A549 (cell line): ENCODE results near the gene PRR23E. TPM values are rescaled to one million over a fixed set of nuclear protein-coding genes. Genes with fewer than 3 reads are reported as not detected.

Experiments
- ATAC-seq, 2 experiments: fragments of 200-7000 bp in 1 of 2; fragments of >200 bp in 1 of 2; cut with Nextera tagmentation in 1 of 2; cut with Tn5 transposase in 1 of 2; 3 replicates each; pipeline versions ENCODE4 v1.8.0 to v1.9.1; 2018 to 2020; ENCODE audit warnings: mild to moderate bottlenecking in 1 of 2, moderate library complexity in 1 of 2
- CTCF ChIA-PET: fragments of 300-600 bp; sonication (Branson Sonifier 250); formaldehyde crosslinking; extraction: SDS; loops from one replicate; lab custom pipeline; 2021; ENCODE audit warnings: antibody characterized with exemption, inconsistent platforms; lab: Yijun Ruan, JAX
- POLR2A ChIA-PET: fragments of 350-600 bp; formaldehyde crosslinking; extraction: SDS; loops from one replicate; lab custom pipeline; 2021; ENCODE audit warnings: antibody characterized with exemption, inconsistent platforms; lab: Yijun Ruan, JAX
- DNase-seq, 2 experiments: peaks; one replicate each; pipeline versions ENCODE4 v3.0.0 to v3.0.0-alpha.2; 2011 to 2016; ENCODE audit warnings: low read depth in 1 of 2, low spot score in 1 of 2
- FAIRE-seq: peaks from 2 replicates; lab custom pipeline; 2011; peaks lifted over from hg19 to GRCh38; lab: Jason Lieb, UNC
- H3K27ac ChIP-seq, 2 experiments: fragments of >200 bp; sonication (Bioruptor Twin); formaldehyde crosslinking; 3 replicates each; pipeline ENCODE4 v1.5.1; 2016 to 2017
- H3K4me1 ChIP-seq: fragments of >200 bp; sonication (Bioruptor Twin); formaldehyde crosslinking; 3 replicates; pipeline ENCODE4 v1.6.1; 2016
- H3K4me2 ChIP-seq: fragments of >200 bp; sonication (Bioruptor Twin); formaldehyde crosslinking; 3 replicates; pipeline ENCODE4 v1.6.1; 2016
- H3K4me3 ChIP-seq: fragments of >200 bp; sonication (Bioruptor Twin); formaldehyde crosslinking; 3 replicates; pipeline ENCODE4 v1.5.1; 2016
- H3K9me3 ChIP-seq: fragments of >200 bp; sonication (Bioruptor Twin); formaldehyde crosslinking; 3 replicates; pipeline ENCODE4 v1.6.1; 2016
- BHLHE40 ChIP-seq: IDR thresholded peaks from 2 replicates; pipeline ENCODE4 v1.6.1; 2012; ENCODE audit warnings: low read depth, low read length, inconsistent platforms
- CBX2 ChIP-seq: fragments of 200-600 bp; sonication (generic); IDR thresholded peaks from 2 replicates; pipeline ENCODE4 v1.6.1; 2016; ENCODE audit warnings: low read depth, mild to moderate bottlenecking, borderline replicate concordance
- CEBPB ChIP-seq, 2 experiments: fragments of >200 bp in 1 of 2; sonication (Bioruptor Twin) in 1 of 2; formaldehyde crosslinking in 1 of 2; IDR thresholded peaks; 2 replicates each; pipeline ENCODE4 v1.6.1; 2012 to 2016
- CHD2 ChIP-seq: fragments of 150-350 bp; IDR thresholded peaks from 2 replicates; pipeline ENCODE4 v1.6.1; 2014; ENCODE audit warnings: low read length; ENCODE audit not compliant: partially characterized antibody
- ESRRA ChIP-seq: fragments of 150-350 bp; IDR thresholded peaks from 2 replicates; pipeline ENCODE4 v1.6.1; 2014; ENCODE audit warnings: mild to moderate bottlenecking, low read length, borderline replicate concordance
- FOSL2 ChIP-seq, 2 experiments: fragments of 450-650 bp in 1 of 2; fragments of >200 bp in 1 of 2; sonication (Bioruptor Twin) in 1 of 2; formaldehyde crosslinking; IDR thresholded peaks; 2 replicates each; pipeline versions ENCODE4 v1.5.0 to v1.6.1; 2016 to 2020; ENCODE audit warnings: mild to moderate bottlenecking in 1 of 2, moderate library complexity in 1 of 2
- FOXS1 ChIP-seq: fragments of 250-450 bp; sonication (Bioruptor Pico); IDR thresholded peaks from 2 replicates; pipeline ENCODE4 v1.5.0; 2020; ENCODE audit warnings: mild to moderate bottlenecking, moderate library complexity
- HEYL ChIP-seq: fragments of 250-450 bp; sonication (Bioruptor Pico); IDR thresholded peaks from 2 replicates; pipeline ENCODE4 v1.8.0; 2021; ENCODE audit warnings: mild to moderate bottlenecking, moderate library complexity
- HOXA7 ChIP-seq: fragments of 250-450 bp; sonication (Bioruptor Pico); IDR thresholded peaks from 2 replicates; pipeline ENCODE4 v1.5.0; 2020; ENCODE audit warnings: mild to moderate bottlenecking, moderate library complexity
- HOXB13 ChIP-seq: fragments of 250-450 bp; sonication (Bioruptor Pico); IDR thresholded peaks from 2 replicates; pipeline ENCODE4 v1.5.0; 2020; ENCODE audit warnings: low read depth, mild to moderate bottlenecking, moderate library complexity
- KDM1A ChIP-seq: fragments of 200-600 bp; sonication (generic); IDR thresholded peaks from 2 replicates; pipeline ENCODE4 v1.6.1; 2016; ENCODE audit warnings: low read depth, mild to moderate bottlenecking
- RNF2 ChIP-seq: fragments of 200-600 bp; sonication (generic); IDR thresholded peaks from 2 replicates; pipeline ENCODE4 v1.6.1; 2016; ENCODE audit warnings: low read depth, mild to moderate bottlenecking, antibody characterized with exemption, moderate library complexity, borderline replicate concordance
- TFCP2L1 ChIP-seq: fragments of 250-450 bp; sonication (Bioruptor Pico); IDR thresholded peaks from 2 replicates; pipeline ENCODE4 v1.5.0; 2021; ENCODE audit warnings: mild to moderate bottlenecking
- TP53 ChIP-seq: fragments of 250-450 bp; sonication (Bioruptor Pico); IDR thresholded peaks from 2 replicates; pipeline ENCODE4 v1.5.0; 2021; ENCODE audit warnings: mild to moderate bottlenecking, moderate library complexity
- ZFP36 ChIP-seq: fragments of 450-650 bp; IDR thresholded peaks from 2 replicates; pipeline ENCODE4 v1.6.1; 2014; ENCODE audit warnings: borderline replicate concordance; ENCODE audit not compliant: partially characterized antibody
- ZNF302 ChIP-seq: fragments of 250-450 bp; sonication (Bioruptor Pico); IDR thresholded peaks from 2 replicates; pipeline ENCODE4 v1.9.0; 2021; ENCODE audit warnings: inconsistent platforms, mild to moderate bottlenecking, moderate library complexity
- WGBS: methylation state at CpG from one replicate; pipeline ENCODE4 v1.1.6; 2017; ENCODE audit errors: missing lambda C conversion rate; 5-methylcytosine and 5-hydroxymethylcytosine counted together
- polyA plus RNA-seq, 4 experiments: library from polyadenylated mRNA; depleted of rRNA in 3 of 4; stranded (reverse); fragments of >200 nt; fragmentation: RNase III in 1 of 4; extraction: RNeasy Plus Mini Kit Qiagen cat#74134 plus additional on column Dnase treatment in 1 of 4; gene quantifications; 2 replicates in 3 of 4; 3 replicates in 1 of 4; pipeline ENCODE4 v1.2.3, GENCODE V29; 2011 to 2017
- TF ChIP-seq, protein P1 (sequence below): IDR thresholded peaks from 2 replicates; pipeline ENCODE4 v1.6.1; 2012
- TF ChIP-seq, protein P2 (sequence below): fragments of 250-450 bp; sonication (Bioruptor Pico); IDR thresholded peaks from 2 replicates; pipeline ENCODE4 v1.5.0; 2021; ENCODE audit warnings: mild to moderate bottlenecking, moderate library complexity, borderline replicate concordance
- TF ChIP-seq, protein P3 (sequence below): fragments of >200 bp; sonication (Bioruptor Twin); formaldehyde crosslinking; IDR thresholded peaks from 3 replicates; pipeline ENCODE4 v1.5.1; 2016
- TF ChIP-seq, protein P4 (sequence below): fragments of 450-650 bp; IDR thresholded peaks from 2 replicates; pipeline ENCODE4 v1.6.1; 2014; ENCODE audit warnings: antibody characterized with exemption
- TF ChIP-seq, protein P5 (sequence below): fragments of >200 bp; sonication (Bioruptor Twin); formaldehyde crosslinking; IDR thresholded peaks from 2 replicates; pipeline ENCODE4 v1.6.1; 2016
- TF ChIP-seq, protein P6 (sequence below): fragments of >200 bp; sonication (Bioruptor Twin); formaldehyde crosslinking; IDR thresholded peaks from 3 replicates; pipeline ENCODE4 v1.6.1; 2016

The PRR23E gene
- polyA plus RNA-seq, 2 of the 4 experiments (the other 2 are of a cell fraction), result not detected

DNA sequence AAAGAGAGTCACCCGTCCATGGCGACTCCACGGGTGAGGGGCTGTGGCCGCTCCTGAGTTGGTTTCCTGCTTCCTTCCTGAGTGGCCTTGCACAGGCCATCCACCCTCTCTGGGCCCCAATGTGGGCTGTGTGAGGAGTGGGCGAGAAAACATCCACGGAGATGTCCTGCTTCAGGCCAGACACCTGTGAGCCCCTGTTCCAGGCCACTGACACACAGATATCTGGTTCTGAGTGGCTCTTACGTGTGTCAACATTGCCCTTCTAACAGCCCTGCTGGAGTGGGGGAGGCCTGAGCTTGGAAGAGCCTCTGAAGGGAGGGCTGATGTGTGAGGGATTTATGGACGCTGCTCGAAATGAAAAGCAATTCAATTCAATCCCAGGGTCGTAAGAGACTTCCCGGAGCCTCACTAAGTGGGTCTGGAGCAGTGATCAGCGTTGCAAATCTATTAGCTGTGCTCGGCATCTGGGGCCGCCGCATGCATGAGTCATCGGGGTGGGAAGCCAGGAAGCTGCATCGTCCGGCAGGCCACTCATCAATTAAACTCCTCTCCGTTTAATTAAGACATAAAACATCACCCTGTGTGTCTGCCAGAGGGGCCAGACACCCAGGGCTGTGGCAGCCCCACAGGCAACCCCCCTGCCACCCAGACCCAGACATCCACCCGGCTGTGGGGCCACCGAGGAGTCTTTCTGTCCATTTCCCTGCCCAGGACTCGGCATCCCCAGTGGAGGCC lies 20.0 kb upstream of the PRR23E start:
- 37% methylated on average over 15 of the region's 22 CpGs for WGBS
- CTCF ChIA-PET, result no interaction called here

DNA sequence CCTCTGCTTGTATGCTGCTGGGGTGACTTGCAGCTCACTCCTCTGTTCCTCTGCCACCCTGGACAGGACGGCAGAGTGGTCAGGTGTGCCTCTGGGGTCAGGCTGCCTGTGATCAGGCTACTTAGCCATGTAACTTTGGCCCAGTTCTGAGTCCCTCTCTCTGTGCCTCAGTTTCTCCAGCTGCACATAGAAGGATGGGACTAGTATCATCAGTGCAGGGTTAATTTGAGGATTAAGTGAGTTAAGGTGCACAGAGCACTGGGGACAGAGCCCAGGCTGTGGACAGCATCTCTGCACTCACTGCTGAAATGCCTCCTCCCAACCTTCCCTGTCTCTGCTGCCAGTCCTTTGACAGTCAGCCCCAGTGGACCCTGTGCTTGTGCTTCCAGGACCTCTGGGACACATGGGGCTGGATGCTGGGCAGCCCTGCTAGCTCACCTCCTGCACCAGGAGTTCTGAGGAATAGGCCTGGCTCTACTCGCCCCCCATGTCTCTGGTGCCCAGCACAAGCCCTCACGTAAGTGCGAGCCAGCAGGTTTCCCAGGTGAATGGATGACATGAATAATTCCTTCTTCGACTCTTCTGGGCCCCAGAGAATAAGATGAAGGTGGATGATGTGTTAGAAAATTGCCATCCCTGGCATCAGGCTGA lies 19.3 kb upstream of the PRR23E start:
- H3K4me3 ChIP-seq, result no peak overlapping the region
- CTCF ChIA-PET, result no interaction called here
- no peak overlapping the region for H3K4me2 ChIP-seq
- H3K27ac ChIP-seq, result no peak overlapping the region
- DNase-seq, result no peak
- no peaks in the 10 kb centered on the region for H3K4me1 ChIP-seq
- no peak for TF ChIP-seq TFCP2L1 (CRISPR knock-in tag)
- no peak for TF ChIP-seq TP53 (CRISPR knock-in tag)
- TF ChIP-seq, protein P1, sequence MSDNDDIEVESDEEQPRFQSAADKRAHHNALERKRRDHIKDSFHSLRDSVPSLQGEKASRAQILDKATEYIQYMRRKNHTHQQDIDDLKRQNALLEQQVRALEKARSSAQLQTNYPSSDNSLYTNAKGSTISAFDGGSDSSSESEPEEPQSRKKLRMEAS, result no peak
- TF ChIP-seq, protein P2, sequence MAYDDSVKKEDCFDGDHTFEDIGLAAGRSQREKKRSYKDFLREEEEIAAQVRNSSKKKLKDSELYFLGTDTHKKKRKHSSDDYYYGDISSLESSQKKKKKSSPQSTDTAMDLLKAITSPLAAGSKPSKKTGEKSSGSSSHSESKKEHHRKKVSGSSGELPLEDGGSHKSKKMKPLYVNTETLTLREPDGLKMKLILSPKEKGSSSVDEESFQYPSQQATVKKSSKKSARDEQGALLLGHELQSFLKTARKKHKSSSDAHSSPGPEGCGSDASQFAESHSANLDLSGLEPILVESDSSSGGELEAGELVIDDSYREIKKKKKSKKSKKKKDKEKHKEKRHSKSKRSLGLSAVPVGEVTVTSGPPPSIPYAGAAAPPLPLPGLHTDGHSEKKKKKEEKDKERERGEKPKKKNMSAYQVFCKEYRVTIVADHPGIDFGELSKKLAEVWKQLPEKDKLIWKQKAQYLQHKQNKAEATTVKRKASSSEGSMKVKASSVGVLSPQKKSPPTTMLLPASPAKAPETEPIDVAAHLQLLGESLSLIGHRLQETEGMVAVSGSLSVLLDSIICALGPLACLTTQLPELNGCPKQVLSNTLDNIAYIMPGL (CRISPR knock-in tag), result no peak
- TF ChIP-seq FOXS1 (CRISPR knock-in tag), result no peak
- TF ChIP-seq ZFP36, result no peak
- TF ChIP-seq ZNF302, result no peak
- TF ChIP-seq, protein P3, sequence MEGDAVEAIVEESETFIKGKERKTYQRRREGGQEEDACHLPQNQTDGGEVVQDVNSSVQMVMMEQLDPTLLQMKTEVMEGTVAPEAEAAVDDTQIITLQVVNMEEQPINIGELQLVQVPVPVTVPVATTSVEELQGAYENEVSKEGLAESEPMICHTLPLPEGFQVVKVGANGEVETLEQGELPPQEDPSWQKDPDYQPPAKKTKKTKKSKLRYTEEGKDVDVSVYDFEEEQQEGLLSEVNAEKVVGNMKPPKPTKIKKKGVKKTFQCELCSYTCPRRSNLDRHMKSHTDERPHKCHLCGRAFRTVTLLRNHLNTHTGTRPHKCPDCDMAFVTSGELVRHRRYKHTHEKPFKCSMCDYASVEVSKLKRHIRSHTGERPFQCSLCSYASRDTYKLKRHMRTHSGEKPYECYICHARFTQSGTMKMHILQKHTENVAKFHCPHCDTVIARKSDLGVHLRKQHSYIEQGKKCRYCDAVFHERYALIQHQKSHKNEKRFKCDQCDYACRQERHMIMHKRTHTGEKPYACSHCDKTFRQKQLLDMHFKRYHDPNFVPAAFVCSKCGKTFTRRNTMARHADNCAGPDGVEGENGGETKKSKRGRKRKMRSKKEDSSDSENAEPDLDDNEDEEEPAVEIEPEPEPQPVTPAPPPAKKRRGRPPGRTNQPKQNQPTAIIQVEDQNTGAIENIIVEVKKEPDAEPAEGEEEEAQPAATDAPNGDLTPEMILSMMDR, result no peak
- TF ChIP-seq BHLHE40, result no peak
- TF ChIP-seq KDM1A, result no peak
- TF ChIP-seq, protein P4, sequence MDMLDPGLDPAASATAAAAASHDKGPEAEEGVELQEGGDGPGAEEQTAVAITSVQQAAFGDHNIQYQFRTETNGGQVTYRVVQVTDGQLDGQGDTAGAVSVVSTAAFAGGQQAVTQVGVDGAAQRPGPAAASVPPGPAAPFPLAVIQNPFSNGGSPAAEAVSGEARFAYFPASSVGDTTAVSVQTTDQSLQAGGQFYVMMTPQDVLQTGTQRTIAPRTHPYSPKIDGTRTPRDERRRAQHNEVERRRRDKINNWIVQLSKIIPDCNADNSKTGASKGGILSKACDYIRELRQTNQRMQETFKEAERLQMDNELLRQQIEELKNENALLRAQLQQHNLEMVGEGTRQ, result no peak
- TF ChIP-seq CEBPB (IDR thresholded peaks at IDR 0.05), result no peak
- TF ChIP-seq HOXB13 (CRISPR knock-in tag), result no peak
- no peak for TF ChIP-seq HEYL (CRISPR knock-in tag)
- TF ChIP-seq, protein P5, sequence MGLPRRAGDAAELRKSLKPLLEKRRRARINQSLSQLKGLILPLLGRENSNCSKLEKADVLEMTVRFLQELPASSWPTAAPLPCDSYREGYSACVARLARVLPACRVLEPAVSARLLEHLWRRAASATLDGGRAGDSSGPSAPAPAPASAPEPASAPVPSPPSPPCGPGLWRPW, result no peak
- no peak for TF ChIP-seq RNF2
- TF ChIP-seq, protein P6, sequence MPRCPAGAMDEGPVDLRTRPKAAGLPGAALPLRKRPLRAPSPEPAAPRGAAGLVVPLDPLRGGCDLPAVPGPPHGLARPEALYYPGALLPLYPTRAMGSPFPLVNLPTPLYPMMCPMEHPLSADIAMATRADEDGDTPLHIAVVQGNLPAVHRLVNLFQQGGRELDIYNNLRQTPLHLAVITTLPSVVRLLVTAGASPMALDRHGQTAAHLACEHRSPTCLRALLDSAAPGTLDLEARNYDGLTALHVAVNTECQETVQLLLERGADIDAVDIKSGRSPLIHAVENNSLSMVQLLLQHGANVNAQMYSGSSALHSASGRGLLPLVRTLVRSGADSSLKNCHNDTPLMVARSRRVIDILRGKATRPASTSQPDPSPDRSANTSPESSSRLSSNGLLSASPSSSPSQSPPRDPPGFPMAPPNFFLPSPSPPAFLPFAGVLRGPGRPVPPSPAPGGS, result no peak
- TF ChIP-seq ESRRA, result no peak
- no peak for TF ChIP-seq CHD2
- TF ChIP-seq CBX2, result no peak
- FAIRE-seq, result no peak
- no peaks in the 10 kb centered on the region for H3K9me3 ChIP-seq
- POLR2A ChIA-PET, result no interaction called here
- 69% methylated on average over 5 of the region's 5 CpGs for WGBS
- ATAC-seq, result no peak

More for the DNA sequence above, 20.0 kb upstream of the PRR23E start:
- H3K4me2 ChIP-seq, result no peak overlapping the region
- no peak for TF ChIP-seq FOSL2 (IDR thresholded peaks at IDR 0.05)
- TF ChIP-seq FOSL2 (CRISPR knock-in tag; IDR thresholded peaks at IDR 0.05), result peak; percentile 25
- no peak for TF ChIP-seq HOXA7 (CRISPR knock-in tag)
- no peaks in the 10 kb centered on the region for H3K9me3 ChIP-seq
- H3K27ac ChIP-seq, result no peak overlapping the region
- H3K4me3 ChIP-seq, result no peak overlapping the region
- POLR2A ChIA-PET, result no interaction called here
- DNase-seq (no peak), ATAC-seq (no peak), FAIRE-seq (no peak)
- no peaks in the 10 kb centered on the region for H3K4me1 ChIP-seq
